DND-41 (cell line): Measurements from ENCODE around the gene FCRL6.

Experiments used
- CTCF ChIP-seq: IDR thresholded peaks from 2 replicates; pipeline ENCODE4 v1.5.1; 2012; ENCODE audit warnings: borderline replicate concordance, low read length, moderate library complexity, mild to moderate bottlenecking; ENCODE audit not compliant: poor library complexity, severe bottlenecking; ENCODE audit errors: extremely low read depth
- EZH2 ChIP-seq: IDR thresholded peaks from 3 replicates; pipeline ENCODE4 v1.6.1; 2012; ENCODE audit warnings: borderline replicate concordance, low read depth, mild to moderate bottlenecking, moderate library complexity, low read length, inconsistent platforms; ENCODE audit not compliant: severe bottlenecking

GRCh38 chr1:159786465-159786864 lies 15.7 kb upstream of the FCRL6 start:
- TF ChIP-seq CTCF (no peak), EZH2 (no peak)
